Body of pancreas (tissue), 4 donors: ENCODE measurements around the gene HAP1.

ENCODE experiments used
- POLR2A ChIP-seq, 3 donors: fragments of 450-650 bp; IDR thresholded peaks; one replicate each; pipeline ENCODE4 v1.6.1; 2016; ENCODE audit warnings: antibody characterized with exemption in 3 of 3, mild to moderate bottlenecking in 2 of 3
- TF ChIP-seq, protein P1 (sequence below), 7 experiments: fragments of 450-650 bp in 4 of 7; fragments of 200-600 bp in 3 of 7; sonication (generic) in 3 of 7; IDR thresholded peaks; one replicate each; pipeline ENCODE4 v1.5.1; 2016 to 2019; ENCODE audit warnings: antibody characterized with exemption in 7 of 7

DNA sequence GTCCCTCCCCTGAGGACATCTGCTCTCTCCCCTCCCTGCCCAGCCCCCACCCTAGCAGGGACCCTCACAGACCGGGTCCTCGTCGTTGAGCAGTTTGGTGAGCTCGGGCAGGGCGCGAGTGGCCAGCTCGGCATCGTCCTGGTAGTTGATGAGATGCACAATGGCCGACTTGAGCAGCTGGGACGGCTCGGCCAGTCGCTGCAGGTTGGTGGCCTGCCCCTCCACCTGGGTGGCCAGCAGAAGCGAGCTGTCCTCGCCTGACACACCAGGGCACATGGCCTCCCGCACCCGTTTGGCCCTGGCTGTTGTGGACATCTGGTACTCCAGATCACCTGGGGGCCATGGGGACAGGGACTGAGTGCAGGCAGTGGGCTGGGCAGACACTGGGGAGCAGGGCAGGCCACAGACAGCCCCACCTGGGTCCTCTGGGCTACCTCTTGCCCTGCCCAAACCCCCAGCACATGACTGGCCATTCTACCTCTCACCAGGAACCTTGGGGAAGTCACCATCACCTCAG lies 35.0 kb upstream of the HAP1 start:
- no peak for TF ChIP-seq POLR2A (IDR thresholded peaks at IDR 0.05)
- TF ChIP-seq, protein P1, sequence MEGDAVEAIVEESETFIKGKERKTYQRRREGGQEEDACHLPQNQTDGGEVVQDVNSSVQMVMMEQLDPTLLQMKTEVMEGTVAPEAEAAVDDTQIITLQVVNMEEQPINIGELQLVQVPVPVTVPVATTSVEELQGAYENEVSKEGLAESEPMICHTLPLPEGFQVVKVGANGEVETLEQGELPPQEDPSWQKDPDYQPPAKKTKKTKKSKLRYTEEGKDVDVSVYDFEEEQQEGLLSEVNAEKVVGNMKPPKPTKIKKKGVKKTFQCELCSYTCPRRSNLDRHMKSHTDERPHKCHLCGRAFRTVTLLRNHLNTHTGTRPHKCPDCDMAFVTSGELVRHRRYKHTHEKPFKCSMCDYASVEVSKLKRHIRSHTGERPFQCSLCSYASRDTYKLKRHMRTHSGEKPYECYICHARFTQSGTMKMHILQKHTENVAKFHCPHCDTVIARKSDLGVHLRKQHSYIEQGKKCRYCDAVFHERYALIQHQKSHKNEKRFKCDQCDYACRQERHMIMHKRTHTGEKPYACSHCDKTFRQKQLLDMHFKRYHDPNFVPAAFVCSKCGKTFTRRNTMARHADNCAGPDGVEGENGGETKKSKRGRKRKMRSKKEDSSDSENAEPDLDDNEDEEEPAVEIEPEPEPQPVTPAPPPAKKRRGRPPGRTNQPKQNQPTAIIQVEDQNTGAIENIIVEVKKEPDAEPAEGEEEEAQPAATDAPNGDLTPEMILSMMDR (IDR thresholded peaks at IDR 0.05), result no peak
